Bronchial epithelial cell (primary cell): Measurements from ENCODE around the gene DYRK1B. TPM values are rescaled to one million over a fixed set of nuclear protein-coding genes. Genes with fewer than 3 reads are reported as not detected.

Source experiments
- DNase-seq: peaks from one replicate; pipeline ENCODE4 v3.0.0-alpha.2; 2010; ENCODE audit warnings: low read depth
- FAIRE-seq: peaks from 2 replicates; lab custom pipeline; 2011; peaks lifted over from hg19 to GRCh38; lab: Jason Lieb, UNC
- H3K27me3 ChIP-seq: 2 replicates; pipeline ENCODE4 v1.5.1; 2011; ENCODE audit warnings: low read length; ENCODE audit not compliant: control insufficient read depth, insufficient read depth
- H3K36me3 ChIP-seq: 2 replicates; pipeline ENCODE4 v1.5.1; 2011; ENCODE audit warnings: low read length; ENCODE audit not compliant: control insufficient read depth, insufficient read depth
- H3K4me3 ChIP-seq: 2 replicates; pipeline ENCODE4 v1.5.1; 2011; ENCODE audit warnings: mild to moderate bottlenecking, low read depth, low read length, control low read depth
- total RNA-seq: library from RNA; depleted of rRNA; stranded (reverse); fragments of >200 nt; gene quantifications from 2 replicates; pipeline ENCODE4 v1.2.1, GENCODE V29; 2014
- TF ChIP-seq, protein P1 (sequence below): IDR thresholded peaks from 2 replicates; pipeline ENCODE4 v1.5.1; 2011; ENCODE audit warnings: mild to moderate bottlenecking, moderate library complexity, low read length, control low read depth, inconsistent platforms; ENCODE audit not compliant: insufficient read depth, severe bottlenecking

Gene DYRK1B
- total RNA-seq, 1 donor from 2014 or later: 3.2 TPM

DNA sequence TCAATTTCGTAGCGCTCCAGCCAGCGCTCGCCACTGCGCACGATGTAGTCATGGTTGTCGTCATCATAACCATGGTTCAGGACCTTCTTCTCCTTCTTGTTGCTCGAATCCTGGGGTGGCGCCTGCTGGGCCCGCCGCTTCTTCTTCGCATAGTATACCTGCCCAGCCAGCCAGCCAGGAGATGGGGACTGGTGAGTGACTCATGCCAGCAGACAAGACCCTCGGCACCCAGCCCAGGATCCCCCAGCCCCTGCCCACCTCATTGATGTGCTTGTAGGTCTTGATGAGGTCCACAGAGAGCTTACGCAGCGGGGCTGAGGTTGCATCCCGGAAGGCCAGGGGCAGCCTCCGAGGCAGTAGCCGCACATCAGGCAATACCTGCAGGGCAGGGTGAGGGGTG, 3.6 kb downstream of the DYRK1B start:
- H3K36me3 ChIP-seq: peaks cover 22% of the 10 kb centered on the region
- TF ChIP-seq, protein P1, sequence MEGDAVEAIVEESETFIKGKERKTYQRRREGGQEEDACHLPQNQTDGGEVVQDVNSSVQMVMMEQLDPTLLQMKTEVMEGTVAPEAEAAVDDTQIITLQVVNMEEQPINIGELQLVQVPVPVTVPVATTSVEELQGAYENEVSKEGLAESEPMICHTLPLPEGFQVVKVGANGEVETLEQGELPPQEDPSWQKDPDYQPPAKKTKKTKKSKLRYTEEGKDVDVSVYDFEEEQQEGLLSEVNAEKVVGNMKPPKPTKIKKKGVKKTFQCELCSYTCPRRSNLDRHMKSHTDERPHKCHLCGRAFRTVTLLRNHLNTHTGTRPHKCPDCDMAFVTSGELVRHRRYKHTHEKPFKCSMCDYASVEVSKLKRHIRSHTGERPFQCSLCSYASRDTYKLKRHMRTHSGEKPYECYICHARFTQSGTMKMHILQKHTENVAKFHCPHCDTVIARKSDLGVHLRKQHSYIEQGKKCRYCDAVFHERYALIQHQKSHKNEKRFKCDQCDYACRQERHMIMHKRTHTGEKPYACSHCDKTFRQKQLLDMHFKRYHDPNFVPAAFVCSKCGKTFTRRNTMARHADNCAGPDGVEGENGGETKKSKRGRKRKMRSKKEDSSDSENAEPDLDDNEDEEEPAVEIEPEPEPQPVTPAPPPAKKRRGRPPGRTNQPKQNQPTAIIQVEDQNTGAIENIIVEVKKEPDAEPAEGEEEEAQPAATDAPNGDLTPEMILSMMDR: no peak
- H3K27me3 ChIP-seq: no peaks in the 10 kb centered on the region
- DNase-seq (no peak), FAIRE-seq (no peak)
- no peak overlapping the region for H3K4me3 ChIP-seq

DNA sequence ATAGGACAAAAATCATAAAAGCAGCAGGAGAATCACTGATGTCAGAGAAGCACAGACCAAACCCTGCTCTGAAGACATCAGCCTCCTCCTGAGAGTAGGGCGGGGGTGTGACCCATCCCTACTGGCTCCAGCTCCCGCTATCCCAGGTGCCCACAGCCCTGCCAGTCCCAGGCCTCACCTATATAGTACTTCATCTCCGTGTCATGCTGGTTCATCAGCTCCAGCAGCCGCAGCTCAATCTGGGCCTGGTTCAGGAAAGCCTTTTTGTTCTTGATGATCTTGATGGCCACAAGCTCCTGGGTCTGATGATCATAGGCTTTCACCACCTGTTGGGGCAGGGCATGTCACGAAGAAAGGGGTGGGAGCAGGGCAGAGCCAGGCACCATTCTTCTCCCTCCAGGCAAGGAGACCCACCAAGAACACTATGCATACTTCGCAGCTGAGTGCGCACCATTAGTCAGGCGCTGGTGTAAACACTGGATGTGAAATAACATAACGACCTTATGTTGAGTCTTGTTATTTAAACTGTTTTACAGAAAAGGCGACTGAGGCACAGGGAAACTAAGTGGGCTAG, 4.2 kb downstream of the DYRK1B start:
- Histone ChIP-seq H3K27me3 (no peaks in the 10 kb centered on the region), H3K36me3 (peaks cover 22% of the 10 kb centered on the region), H3K4me3 (no peak overlapping the region)
- TF ChIP-seq, protein P1: no peak
- no peak for DNase-seq
- FAIRE-seq: no peak

DNA sequence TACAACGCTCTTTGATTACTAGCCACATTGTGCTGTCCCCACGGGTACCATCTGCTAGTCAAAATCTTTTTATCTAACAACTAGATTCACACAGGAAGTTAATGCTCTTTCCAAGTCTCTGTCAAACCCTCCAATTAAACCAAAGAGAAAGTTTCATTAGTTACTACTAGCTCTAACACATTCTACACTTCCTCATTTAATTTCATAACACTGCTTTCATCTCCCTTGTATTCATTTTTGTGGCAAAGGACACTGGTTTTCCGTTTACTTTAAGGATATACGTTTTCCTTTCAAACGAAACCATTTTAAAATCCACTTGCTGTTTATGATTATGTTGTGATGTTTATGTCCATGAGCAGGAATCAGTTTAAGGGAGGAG, 5.3 kb downstream of the DYRK1B start:
- FAIRE-seq (no peak), DNase-seq (no peak)
- no peak overlapping the region for H3K4me3 ChIP-seq
- peaks cover 20% of the 10 kb centered on the region for H3K36me3 ChIP-seq
- TF ChIP-seq, protein P1: no peak
- no peaks in the 10 kb centered on the region for H3K27me3 ChIP-seq

- DNase-seq (no peak), FAIRE-seq (no peak)
- H3K36me3 ChIP-seq: peaks cover 20% of the 10 kb centered on the region
- no peak overlapping the region for H3K4me3 ChIP-seq
- TF ChIP-seq, protein P1: no peak
- no peaks in the 10 kb centered on the region for H3K27me3 ChIP-seq
These were observed 5.8 kb downstream of the DYRK1B start for GRCh38 chr19:39828015-39828653.

- no peaks in the 10 kb centered on the region for H3K27me3 ChIP-seq
- no peak overlapping the region for H3K4me3 ChIP-seq
- TF ChIP-seq, protein P1: no peak
- FAIRE-seq: no peak
- H3K36me3 ChIP-seq: peaks cover 20% of the 10 kb centered on the region
- no peak for DNase-seq
These were observed 6.7 kb downstream of the DYRK1B start for GRCh38 chr19:39827216-39827615.

GRCh38 chr19:39826311-39826945, 7.5 kb downstream of the DYRK1B start:
- H3K27me3 ChIP-seq: no peaks in the 10 kb centered on the region
- TF ChIP-seq, protein P1: no peak
- DNase-seq (no peak), FAIRE-seq (no peak)
- H3K4me3 ChIP-seq: no peak overlapping the region
- H3K36me3 ChIP-seq: peaks cover 20% of the 10 kb centered on the region
